Measurements from ENCODE around the gene PCDHGC5.
A peak's percentile ranks its signal among the peaks of the same experiment; 100 is the strongest.

Gene PCDHGC5

DNA sequence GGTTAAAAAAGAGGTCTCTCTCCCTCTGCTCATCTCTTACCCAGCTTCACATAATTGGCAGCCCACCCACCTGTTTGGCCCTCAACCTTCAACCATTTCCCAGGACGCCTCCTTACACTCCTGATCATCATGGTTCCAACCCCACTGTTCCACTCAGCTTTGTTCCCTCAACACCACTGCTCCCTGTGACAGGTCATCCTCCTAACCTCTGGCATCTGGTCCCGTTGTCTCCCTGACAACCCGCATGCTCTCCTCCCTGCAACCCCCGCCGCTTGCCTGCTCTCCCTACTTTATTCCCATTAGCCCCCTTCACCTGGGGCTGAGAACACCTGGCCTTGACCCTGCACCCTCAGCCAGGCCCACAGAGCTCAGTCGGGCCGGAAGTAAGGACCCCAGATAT, 12.9 kb downstream of the PCDHGC5 start:
- no peak for ATAC-seq

DNA sequence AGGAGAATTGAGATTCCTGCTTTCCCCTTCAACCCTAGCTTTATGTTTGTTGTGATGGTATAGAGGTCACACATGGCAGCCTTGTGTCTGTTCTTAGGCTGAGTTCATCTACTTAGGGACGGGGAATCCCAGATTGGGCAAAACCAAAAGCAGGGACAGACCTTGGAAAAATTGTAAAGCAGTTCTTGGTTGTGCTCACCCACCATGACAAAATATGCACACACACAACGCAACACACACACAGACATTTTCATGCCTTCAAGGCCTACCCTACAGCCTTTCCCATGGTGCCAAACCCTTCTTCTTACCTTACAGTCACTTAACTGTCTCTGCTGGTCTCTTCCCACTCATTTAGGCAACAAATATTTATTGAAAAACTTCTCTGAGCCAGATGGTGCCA, 14.8 kb downstream of the PCDHGC5 start:
- ATAC-seq, result no peak
- H3K4me3 Mint-ChIP-seq, result no peak overlapping the region
- H3K36me3 Mint-ChIP-seq, result no peaks in the 10 kb centered on the region
- no peak overlapping the region for H3K27ac Mint-ChIP-seq
- H3K9me3 Mint-ChIP-seq, result no peaks in the 10 kb centered on the region
- no peaks in the 10 kb centered on the region for H3K27me3 Mint-ChIP-seq
- peaks cover 37% of the 10 kb centered on the region for H3K4me1 Mint-ChIP-seq

More for the DNA sequence above, 12.9 kb downstream of the PCDHGC5 start:
- H3K9me3 Mint-ChIP-seq, result no peaks in the 10 kb centered on the region
- H3K27ac Mint-ChIP-seq, result no peak overlapping the region
- H3K4me1 Mint-ChIP-seq, result peaks cover 17% of the 10 kb centered on the region
- no peaks in the 10 kb centered on the region for H3K27me3 Mint-ChIP-seq
- no peaks in the 10 kb centered on the region for H3K36me3 Mint-ChIP-seq
- no peak overlapping the region for H3K4me3 Mint-ChIP-seq

DNA sequence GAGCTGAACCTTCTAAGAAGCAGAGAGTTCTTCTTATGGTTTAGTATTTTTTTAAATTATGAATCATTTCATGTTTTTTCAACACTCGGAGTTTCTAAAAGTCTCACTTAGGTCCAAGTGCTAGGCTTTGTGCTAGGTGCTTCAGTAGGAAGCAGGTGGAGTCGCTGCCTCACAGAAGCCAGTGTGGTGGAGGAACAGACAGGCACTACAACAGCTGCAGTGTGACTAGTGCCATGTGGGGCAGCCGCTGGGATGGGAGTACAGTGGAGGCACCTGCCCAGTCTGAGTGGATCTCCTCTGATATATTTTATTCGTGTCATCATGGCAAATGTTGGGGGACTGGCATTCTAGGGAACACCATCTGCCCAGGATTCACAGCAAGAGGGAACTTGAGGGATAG, 15.3 kb downstream of the PCDHGC5 start:
- H3K27ac Mint-ChIP-seq, result no peak overlapping the region

DNA sequence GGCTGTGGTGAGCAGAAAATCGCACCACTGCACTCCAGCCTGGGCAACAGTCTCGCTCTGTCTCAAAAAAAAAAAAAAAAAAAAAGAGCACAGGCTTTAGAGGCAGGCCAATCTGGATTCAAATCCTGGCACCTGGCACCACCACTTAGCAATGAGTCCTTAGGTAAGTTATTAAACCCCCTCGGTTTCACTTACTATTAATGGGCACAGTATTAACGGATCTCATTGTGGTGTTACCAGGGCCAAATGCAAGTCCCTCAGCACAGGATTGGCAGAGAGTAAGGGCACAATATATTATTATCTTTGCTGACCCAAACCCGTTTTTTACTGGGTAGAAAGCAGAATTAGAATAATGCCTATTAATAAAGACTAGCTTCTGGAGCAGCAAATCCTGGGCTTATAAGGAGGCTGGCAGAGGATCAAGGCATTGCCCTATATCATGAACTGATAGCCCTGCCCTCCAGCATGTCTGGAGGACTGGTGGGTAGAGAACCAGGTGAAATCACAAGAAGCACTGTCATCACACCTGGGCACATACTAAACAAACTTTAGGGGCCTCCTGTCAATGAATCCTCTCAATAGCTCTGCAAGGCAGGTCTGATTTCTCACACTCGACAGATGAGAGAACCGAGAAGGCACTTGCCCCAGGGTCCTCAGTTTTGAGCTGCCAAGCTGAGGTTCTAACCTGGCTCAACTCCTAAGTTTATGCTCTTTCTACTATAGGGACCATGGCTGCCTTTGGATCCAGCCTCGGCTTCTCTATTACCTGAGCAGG, 17.7 kb downstream of the PCDHGC5 start:
- Mint-ChIP-seq H3K4me3 (no peak overlapping the region), H3K9me3 (peaks cover 3% of the 10 kb centered on the region), H3K4me1 (peaks cover 65% of the 10 kb centered on the region), H3K27me3 (no peaks in the 10 kb centered on the region), H3K36me3 (no peaks in the 10 kb centered on the region), H3K27ac (peak overlapping the region; percentile 44)
- no peak for ATAC-seq

More for the DNA sequence above, 15.3 kb downstream of the PCDHGC5 start:
- H3K4me3 Mint-ChIP-seq, result no peak overlapping the region
- no peaks in the 10 kb centered on the region for H3K27me3 Mint-ChIP-seq
- no peak for ATAC-seq
- H3K4me1 Mint-ChIP-seq, result peaks cover 42% of the 10 kb centered on the region
- no peaks in the 10 kb centered on the region for H3K9me3 Mint-ChIP-seq
- H3K36me3 Mint-ChIP-seq, result no peaks in the 10 kb centered on the region

DNA sequence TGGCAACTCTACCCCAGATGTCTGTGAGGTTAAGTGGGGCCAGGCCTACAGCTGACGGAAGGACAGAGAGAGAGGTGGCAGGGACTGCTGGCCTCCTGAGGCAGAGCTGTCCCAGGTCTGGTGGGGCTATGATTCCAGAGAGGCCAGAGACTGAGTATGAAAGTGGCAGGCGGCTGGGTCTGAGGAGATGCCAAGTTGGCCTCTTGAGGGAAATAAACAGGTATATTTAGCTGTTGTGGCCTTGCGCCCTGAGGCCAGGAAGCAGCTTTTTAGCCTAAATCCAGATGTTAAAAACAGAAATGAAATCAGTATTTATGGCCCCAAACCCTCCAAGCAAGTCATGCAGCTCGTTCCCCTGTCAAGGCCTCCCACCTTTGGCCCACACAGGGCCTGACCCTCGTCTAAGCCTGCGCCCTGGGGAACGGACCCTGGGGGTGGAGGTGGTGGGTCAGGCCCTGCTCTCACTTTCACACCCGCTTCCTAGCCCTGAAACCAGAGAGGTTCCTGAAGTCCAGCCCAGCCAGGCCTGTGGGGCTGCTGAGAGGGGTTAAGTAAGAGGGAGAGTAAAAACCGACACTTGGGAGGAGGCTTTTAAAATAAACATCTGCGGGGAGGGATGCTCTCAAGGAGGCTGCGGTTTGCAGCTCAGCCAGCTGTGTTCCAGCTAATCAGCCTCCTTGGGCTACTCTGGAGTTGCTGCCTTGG, 18.7 kb downstream of the PCDHGC5 start:
- H3K27me3 Mint-ChIP-seq, result no peaks in the 10 kb centered on the region
- peak; percentile 13 for ATAC-seq
- H3K9me3 Mint-ChIP-seq, result peaks cover 5% of the 10 kb centered on the region
- H3K4me3 Mint-ChIP-seq, result no peak overlapping the region
- H3K36me3 Mint-ChIP-seq, result no peaks in the 10 kb centered on the region
- H3K4me1 Mint-ChIP-seq, result peaks cover 75% of the 10 kb centered on the region
- peak overlapping the region; percentile 44 for H3K27ac Mint-ChIP-seq

DNA sequence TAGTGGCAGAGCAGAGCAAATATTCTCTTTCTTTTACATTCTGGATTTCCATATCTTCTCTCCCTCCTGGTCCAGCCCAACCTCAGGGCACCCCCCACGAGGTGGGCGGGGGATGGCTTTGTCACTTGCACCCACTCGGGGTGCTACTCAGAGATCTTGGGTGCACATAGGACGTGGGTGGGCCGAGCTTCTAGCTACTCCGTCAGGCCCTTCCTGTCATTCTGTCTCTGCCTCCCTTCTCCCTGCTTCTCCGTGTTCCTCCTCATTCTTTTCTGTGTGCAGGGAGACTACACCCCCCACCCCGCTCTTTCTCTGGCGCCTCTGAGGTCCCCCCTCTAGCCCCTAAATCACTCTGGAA, 19.5 kb downstream of the PCDHGC5 start:
- ATAC-seq, result no peak
- H3K4me3 Mint-ChIP-seq, result no peak overlapping the region
- no peaks in the 10 kb centered on the region for H3K27me3 Mint-ChIP-seq
- peaks cover 84% of the 10 kb centered on the region for H3K4me1 Mint-ChIP-seq
- peak overlapping the region; percentile 52 for H3K27ac Mint-ChIP-seq
- peaks cover 5% of the 10 kb centered on the region for H3K9me3 Mint-ChIP-seq
- H3K36me3 Mint-ChIP-seq, result no peaks in the 10 kb centered on the region

DNA sequence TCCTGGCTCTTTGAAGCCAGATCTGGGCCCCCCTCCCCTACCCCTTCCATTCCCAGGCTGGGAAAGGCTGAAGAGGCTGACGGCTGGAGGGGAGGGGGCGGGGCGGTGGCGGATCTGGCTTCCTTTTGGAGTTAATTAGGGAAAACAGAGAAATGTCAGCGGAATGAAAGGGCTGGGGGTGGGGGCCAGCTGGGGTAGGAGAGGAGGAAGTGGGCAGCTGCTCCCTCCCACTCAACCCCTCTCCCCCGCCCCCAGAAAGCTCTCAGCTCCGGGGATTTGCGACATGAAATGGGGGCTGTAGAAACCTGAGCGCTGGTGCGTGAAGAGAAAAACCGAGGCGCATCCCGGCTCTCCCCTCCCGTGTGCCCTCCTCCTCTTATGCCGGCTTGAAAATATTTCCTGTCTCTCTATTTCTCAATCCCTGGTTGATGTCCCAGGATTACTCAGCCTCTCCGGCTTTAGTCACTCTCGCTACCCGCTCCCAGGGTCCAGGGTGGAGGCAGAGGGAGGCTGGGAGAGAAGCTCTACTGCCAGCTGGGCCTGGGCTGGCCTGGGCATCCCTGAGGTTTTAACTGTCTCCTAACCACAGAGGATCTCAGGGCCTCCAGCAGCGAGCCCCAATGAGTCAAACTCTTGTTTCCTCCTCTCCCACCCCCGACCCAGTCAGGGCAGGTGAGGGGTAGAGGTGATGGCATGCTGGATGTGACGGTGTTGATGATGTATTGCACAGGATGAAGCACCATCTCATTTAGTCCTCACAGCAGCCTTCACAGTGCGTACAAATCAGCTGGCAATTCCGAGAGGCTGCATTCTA, 20.1 kb downstream of the PCDHGC5 start:
- H3K36me3 Mint-ChIP-seq, result peaks cover 4% of the 10 kb centered on the region
- no peak for ATAC-seq
- H3K4me1 Mint-ChIP-seq, result peaks cover 84% of the 10 kb centered on the region
- no peaks in the 10 kb centered on the region for H3K27me3 Mint-ChIP-seq
- H3K4me3 Mint-ChIP-seq, result peak overlapping the region; percentile 67
- H3K27ac Mint-ChIP-seq, result peak overlapping the region; percentile 52
- peaks cover 5% of the 10 kb centered on the region for H3K9me3 Mint-ChIP-seq

DNA sequence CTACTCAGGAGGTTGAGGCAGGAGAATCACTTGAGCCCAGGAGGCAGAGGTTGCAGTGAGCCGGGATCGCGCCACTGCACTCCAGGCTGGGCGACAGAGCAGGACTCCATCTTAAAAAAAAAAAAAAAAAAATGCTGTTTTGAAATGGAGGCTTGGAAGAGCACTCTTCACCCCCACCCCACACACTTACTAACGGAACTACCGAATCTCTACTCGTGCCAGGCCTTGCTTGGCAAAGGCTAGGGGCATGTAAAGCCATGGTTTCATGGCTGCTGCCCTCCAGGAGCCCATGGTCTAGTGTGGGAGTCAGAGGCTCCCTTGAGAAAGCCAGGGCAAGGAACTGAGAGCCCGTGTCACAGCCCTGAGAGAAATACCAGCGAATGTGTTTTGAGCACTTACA, 21.3 kb downstream of the PCDHGC5 start:
- ATAC-seq, result no peak
- Mint-ChIP-seq H3K27ac (peak overlapping the region; percentile 52), H3K36me3 (peaks cover 12% of the 10 kb centered on the region), H3K27me3 (no peaks in the 10 kb centered on the region), H3K9me3 (peaks cover 5% of the 10 kb centered on the region), H3K4me3 (no peak overlapping the region), H3K4me1 (peaks cover 83% of the 10 kb centered on the region)

DNA sequence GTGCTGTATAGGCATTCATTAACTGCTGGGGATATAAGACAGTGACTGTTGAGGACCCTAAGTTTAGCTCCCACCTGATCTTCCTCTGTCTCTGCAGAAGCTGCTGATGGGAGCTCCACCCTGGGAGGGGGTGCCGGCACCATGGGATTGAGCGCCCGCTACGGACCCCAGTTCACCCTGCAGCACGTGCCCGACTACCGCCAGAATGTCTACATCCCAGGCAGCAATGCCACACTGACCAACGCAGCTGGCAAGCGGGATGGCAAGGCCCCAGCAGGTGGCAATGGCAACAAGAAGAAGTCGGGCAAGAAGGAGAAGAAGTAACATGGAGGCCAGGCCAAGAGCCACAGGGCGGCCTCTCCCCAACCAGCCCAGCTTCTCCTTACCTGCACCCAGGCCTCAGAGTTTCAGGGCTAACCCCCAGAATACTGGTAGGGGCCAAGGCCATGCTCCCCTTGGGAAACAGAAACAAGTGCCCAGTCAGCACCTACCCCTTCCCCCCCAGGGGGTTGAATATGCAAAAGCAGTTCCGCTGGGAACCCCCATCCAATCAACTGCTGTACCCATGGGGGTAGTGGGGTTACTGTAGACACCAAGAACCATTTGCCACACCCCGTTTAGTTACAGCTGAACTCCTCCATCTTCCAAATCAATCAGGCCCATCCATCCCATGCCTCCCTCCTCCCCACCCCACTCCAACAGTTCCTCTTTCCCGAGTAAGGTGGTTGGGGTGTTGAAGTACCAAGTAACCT, 22.1 kb downstream of the PCDHGC5 start:
- H3K27ac Mint-ChIP-seq, result peak overlapping the region; percentile 30
- peaks cover 5% of the 10 kb centered on the region for H3K9me3 Mint-ChIP-seq
- ATAC-seq, result peak; percentile 75
- H3K27me3 Mint-ChIP-seq, result no peaks in the 10 kb centered on the region
- peak overlapping the region; percentile 40 for H3K4me3 Mint-ChIP-seq
- H3K36me3 Mint-ChIP-seq, result peaks cover 20% of the 10 kb centered on the region
- H3K4me1 Mint-ChIP-seq, result peaks cover 92% of the 10 kb centered on the region

DNA sequence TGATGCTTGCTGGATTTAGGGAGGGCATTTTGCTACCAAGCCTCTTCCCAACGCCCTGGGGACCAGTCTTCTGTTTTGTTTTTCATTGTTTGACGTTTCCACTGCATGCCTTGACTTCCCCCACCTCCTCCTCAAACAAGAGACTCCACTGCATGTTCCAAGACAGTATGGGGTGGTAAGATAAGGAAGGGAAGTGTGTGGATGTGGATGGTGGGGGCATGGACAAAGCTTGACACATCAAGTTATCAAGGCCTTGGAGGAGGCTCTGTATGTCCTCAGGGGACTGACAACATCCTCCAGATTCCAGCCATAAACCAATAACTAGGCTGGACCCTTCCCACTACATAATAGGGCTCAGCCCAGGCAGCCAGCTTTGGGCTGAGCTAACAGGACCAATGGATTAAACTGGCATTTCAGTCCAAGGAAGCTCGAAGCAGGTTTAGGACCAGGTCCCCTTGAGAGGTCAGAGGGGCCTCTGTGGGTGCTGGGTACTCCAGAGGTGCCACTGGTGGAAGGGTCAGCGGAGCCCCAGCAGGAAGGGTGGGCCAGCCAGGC, 23.0 kb downstream of the PCDHGC5 start:
- Mint-ChIP-seq H3K9me3 (peaks cover 5% of the 10 kb centered on the region), H3K36me3 (peaks cover 29% of the 10 kb centered on the region), H3K27ac (peak overlapping the region; percentile 30), H3K4me1 (peaks cover 99% of the 10 kb centered on the region), H3K4me3 (peak overlapping the region; percentile 40), H3K27me3 (no peaks in the 10 kb centered on the region)
- no peak for ATAC-seq

DNA sequence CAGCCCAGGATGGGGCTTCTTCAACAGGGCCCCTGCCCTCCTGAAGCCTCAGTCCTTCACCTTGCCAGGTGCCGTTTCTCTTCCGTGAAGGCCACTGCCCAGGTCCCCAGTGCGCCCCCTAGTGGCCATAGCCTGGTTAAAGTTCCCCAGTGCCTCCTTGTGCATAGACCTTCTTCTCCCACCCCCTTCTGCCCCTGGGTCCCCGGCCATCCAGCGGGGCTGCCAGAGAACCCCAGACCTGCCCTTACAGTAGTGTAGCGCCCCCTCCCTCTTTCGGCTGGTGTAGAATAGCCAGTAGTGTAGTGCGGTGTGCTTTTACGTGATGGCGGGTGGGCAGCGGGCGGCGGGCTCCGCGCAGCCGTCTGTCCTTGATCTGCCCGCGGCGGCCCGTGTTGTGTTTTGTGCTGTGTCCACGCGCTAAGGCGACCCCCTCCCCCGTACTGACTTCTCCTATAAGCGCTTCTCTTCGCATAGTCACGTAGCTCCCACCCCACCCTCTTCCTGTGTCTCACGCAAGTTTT, 23.6 kb downstream of the PCDHGC5 start:
- Mint-ChIP-seq H3K9me3 (peaks cover 5% of the 10 kb centered on the region), H3K4me3 (peak overlapping the region; percentile 70), H3K36me3 (peaks cover 35% of the 10 kb centered on the region), H3K27me3 (no peaks in the 10 kb centered on the region), H3K4me1 (peaks cover 93% of the 10 kb centered on the region), H3K27ac (peak overlapping the region; percentile 30)
- ATAC-seq, result no peak

DNA sequence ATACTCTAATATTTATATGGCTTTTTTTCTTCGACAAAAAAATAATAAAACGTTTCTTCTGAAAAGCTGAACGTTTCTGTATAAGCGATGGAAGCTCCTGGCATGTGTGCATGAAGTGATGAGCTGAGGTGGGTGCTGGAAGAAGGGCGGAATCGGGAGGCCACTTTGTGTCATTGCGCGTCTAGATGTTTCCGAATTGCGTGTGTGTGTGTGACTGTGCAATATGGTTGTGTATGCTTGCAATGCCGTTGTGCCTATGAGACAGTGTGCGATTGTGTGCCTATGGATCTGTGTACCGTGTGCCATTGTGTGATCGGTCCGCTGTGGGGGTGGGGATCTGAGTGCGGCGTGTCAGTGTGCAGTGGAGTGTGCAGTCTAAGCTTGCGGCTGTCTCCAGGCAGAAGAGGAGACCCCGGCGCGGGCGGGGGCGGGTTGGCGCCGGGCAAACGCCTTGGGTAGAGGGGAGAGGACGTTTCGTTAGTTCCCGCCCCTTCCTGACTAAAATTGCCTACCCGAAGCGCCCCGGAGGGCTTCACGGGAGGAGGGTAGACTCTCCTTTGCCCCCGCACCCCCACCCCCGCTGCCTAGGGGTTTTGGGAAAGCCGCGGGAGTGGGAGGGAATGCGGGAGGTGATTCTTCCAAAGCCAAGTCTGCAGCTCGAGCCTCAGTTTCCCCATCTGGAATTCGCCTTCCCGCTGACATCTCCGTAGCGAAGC, 24.2 kb downstream of the PCDHGC5 start:
- H3K27ac Mint-ChIP-seq, result peak overlapping the region; percentile 30
- H3K4me1 Mint-ChIP-seq, result peaks cover 87% of the 10 kb centered on the region
- peaks cover 41% of the 10 kb centered on the region for H3K36me3 Mint-ChIP-seq
- peak overlapping the region; percentile 70 for H3K4me3 Mint-ChIP-seq
- H3K27me3 Mint-ChIP-seq, result no peaks in the 10 kb centered on the region
- peak; percentile 6 for ATAC-seq
- peaks cover 5% of the 10 kb centered on the region for H3K9me3 Mint-ChIP-seq

DNA sequence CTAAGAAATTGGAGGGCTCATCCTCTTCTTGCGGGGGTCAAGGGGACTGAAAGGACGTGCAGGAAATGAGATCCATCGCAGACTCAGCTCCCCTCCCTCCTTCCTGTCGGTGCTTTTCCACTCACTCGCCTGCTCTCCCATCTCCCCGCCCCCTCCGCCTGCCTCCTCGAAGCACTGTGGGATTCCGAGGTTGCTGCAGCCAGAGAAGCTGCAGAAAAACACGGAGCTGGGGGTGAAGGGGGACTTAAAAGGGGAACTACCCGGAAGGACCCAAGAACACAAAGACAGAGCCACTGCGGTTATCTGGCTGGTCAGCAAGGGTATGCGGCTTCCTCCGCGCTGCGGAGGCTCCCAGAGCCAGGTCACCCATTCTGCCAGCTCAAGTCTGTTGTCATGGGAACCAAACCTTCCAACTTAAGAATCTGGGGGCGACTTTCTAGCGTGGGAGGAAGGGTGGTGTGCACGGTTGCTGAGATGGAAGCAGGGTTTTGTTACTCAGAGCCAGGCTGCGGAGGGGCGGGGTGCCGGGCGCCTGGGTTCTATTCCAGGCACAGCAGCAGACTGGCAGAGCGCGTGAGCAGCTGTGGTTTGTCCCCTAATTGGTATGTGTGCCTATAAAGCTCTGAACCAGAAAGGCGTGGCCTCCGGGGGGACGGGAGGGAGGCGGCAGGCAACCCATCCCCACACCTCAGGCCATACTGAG, 24.9 kb downstream of the PCDHGC5 start:
- no peaks in the 10 kb centered on the region for H3K27me3 Mint-ChIP-seq
- H3K27ac Mint-ChIP-seq, result peak overlapping the region; percentile 30
- peak; percentile 72 for ATAC-seq
- peak overlapping the region; percentile 70 for H3K4me3 Mint-ChIP-seq
- H3K36me3 Mint-ChIP-seq, result peaks cover 48% of the 10 kb centered on the region
- H3K4me1 Mint-ChIP-seq, result peaks cover 80% of the 10 kb centered on the region
- H3K9me3 Mint-ChIP-seq, result peaks cover 5% of the 10 kb centered on the region
